NK-92 (cell line): ENCODE results near the gene ANAPC16.
"Not testable (repeated sequence)": the region's sequence is repeated elsewhere in the genome, so short reads cannot be mapped to it uniquely, and the experiment has no call there.

Experiments
- DNase-seq: peaks from one replicate; lab custom pipeline; 2025; ENCODE audit not compliant: unreplicated experiment; lab: John Stamatoyannopoulos, UW

Gene ANAPC16

DNA sequence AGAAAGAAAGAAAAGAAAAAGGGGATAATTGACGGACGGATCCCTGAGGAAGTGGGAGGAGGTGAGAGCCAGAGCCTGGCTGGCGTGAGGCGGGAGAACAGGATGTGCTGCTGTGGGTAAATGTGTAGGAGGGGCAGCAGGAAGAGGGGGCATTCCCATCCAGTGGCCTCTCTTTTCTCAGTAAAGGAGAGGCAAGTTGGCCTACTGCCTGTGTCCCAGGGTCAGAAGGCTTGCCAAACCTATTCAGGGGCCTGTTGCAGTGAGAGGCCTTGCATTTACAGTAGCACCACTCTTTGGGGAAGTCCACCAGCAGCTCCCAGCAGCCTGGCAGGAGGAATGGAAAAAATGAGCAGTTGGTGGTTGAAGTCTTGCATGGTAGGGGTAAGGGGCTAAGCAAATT, 26.9 kb downstream of the ANAPC16 start:
- no peak for DNase-seq

DNA sequence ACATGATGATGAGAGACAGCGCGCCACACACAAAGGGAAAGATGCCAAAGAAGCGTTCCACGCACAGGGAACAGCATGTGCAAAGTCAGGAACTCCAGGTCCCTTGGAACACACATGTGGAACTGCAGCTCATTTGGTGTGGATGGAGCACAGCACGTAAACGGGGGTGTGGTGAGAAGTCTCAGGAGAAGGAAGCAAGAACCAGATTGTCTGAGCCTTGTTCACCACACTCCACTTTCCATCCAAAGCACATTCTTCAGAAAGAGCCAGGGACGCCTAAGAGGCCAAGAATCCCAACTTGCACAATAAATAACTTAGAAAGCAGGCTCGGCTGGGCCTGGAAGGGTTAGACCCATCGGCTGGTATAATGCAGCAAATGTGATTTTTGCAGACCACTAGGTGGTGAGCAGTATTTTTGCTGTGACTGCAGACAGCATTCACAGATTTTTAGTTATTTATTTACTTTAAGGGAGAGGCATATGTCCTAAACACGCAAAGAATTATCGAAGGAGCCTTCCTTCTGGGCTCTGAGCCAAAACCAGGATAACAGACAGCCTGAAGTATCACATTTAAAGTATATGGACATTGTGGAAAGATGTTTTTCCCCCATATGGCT, 28.1 kb downstream of the ANAPC16 start:
- no peak for DNase-seq

GRCh38 chr10:72244573-72245038, 28.8 kb downstream of the ANAPC16 start:
- no peak for DNase-seq

GRCh38 chr10:72245949-72246525, 30.2 kb downstream of the ANAPC16 start:
- no peak for DNase-seq

DNA sequence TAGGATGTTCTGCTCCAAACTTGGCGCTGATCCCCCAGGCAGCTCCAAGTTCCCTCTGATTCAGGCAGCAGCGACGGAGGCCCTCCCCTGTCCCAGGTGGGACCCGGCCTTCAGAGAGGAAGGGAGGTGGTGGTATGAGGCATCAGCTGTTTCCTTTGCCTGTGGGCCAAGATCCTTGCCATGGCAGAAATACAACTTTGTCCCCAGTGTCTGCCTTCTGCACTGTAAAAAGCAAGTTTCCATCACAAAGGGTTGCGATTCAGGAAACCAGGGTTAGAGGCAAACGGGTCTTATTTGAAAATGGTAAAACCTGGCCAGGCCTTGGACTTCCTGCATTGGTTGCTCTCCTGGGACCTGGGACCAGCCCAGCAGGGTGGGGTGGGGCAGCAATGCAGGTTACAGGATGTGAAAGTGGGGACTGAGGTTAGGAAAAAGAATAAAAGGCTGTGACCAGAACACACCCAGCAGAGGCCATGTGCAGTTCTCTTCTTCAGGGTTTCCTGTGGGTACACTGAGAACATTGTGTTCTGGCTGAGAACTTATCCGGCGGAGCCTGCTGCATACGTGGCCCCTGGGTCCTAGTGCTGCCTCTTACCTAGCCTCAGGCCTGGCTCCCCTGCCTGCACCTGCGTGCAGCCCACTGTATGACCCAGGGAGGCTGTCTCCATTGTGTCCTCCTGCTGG, 32.8 kb downstream of the ANAPC16 start:
- no peak for DNase-seq

DNA sequence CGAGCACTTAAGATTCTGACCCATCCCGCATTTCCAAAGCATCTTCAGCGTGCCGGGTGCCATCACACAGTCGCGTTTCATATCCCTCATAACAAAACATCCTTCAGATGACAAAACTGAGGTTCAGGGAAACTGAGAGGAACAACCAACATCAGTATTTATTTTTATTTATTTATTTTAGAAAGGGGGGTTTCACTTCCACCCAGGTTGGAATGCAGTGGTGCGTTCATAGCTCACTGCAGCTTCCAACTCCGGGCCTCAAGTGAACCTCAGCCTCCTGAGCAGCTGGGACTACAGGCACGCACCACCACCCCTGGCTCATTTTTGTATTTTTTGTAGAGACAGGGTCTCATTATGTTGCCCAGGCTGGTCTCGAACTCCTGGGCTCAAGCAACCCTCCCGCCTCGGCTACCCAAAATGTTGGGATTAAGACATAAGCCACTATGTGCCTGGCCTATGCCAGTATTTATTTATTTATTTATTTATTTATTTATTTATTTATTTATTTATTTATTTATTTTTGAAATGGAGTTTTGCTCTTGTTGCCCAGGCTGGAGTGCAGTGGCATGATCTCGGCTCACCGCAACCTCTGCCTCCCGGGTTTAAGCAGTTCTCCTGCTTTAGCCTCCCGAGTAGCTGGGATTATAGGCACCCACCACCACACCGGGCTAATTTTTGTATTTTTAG, 33.5 kb downstream of the ANAPC16 start:
- DNase-seq = not testable (repeated sequence)

- DNase-seq = no peak
These were observed 34.9 kb downstream of the ANAPC16 start for GRCh38 chr10:72250666-72251065.

GRCh38 chr10:72251635-72252034, 35.8 kb downstream of the ANAPC16 start:
- no peak for DNase-seq

- no peak for DNase-seq
These were observed 37.2 kb downstream of the ANAPC16 start for GRCh38 chr10:72252972-72253371.

DNA sequence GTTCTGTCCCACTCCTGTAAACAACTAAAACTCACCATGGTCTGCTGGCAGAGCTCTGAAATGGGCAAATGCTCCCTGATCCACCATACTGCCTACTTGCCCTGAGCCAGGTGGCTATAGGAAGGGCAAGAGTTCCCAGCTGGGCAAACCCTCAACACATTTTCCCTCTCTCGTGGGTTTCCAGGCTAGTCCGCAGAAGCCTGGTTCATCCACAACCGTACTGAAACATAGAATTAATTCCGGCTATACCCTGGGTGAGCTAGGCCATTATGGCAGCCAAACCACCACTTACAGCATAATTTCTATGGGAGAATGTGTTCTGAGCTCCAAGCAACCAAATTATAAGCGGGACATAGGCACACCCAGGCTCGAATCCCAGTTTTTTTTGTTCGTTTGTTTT, 37.8 kb downstream of the ANAPC16 start:
- no peak for DNase-seq

DNA sequence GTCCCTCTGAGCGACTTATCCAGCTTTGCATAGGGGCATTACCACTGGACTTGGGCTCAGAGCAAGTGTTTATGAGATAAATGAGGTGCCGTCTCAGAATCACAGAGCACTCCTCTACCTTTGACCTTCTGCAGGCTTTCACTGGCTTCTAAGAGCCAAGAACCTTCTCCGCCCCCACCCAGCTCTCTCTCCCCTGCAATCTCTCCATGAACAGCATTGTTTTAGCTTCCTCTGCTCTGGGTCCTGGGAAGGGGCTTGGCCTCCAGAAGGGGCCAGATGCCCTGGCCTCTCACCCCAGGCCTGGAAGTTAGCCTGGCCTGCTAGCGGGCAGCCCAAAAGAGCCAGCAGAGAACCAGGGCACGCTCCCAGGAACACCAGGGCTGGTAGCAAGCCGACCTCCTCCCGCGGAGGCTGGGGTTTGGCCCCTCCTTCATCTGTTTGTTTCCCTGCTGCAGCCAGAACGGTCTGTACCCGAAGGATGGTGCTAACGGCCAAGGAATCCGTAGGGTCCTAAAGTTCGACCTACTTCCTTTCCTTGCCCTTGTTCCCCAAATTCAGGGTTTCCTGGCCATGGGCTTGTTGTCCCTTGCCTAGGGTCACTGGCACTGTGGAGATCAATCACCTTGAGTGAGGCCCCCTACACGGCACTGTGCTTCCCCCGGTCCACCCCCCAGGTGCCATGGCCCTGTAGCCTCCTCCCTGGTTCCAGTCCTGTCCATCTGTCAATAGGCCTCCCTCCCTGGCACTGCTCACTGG, 39.2 kb downstream of the ANAPC16 start:
- no peak for DNase-seq

DNA sequence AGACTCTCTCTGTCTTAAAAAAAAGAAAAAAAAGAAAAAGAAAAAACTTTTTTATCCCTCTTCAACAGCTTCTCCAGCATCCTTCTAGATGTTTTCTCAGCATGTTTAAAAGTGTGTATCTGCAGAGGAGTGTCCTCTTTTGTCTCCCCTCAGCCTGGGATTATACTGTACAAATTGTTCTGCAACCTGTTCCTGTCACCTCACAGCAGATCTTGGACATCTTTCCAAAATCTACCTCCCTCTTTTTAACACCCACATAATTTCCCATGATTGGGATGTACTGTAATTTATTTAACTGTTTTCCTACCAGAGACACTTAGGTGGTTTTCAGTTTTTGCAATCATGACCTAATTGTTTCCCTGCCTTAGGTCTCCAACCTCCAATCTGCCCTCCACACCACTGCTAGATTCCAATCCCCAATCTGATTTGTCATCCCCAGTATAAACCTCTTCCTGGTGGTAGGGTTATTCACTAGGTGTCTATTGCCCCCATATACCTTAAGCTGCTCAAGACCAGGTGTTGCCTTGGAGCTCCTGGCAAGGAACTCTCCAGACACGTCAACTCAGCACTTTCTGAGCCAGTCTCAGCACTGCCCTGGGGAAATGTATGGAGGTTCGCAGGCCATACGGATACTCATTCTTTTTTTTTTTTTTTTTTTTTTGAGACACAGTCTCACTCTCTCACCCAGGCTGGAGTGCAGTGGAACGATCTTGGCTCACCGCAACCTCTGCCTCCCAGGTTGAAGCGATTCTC, 40.3 kb downstream of the ANAPC16 start:
- no peak for DNase-seq

DNA sequence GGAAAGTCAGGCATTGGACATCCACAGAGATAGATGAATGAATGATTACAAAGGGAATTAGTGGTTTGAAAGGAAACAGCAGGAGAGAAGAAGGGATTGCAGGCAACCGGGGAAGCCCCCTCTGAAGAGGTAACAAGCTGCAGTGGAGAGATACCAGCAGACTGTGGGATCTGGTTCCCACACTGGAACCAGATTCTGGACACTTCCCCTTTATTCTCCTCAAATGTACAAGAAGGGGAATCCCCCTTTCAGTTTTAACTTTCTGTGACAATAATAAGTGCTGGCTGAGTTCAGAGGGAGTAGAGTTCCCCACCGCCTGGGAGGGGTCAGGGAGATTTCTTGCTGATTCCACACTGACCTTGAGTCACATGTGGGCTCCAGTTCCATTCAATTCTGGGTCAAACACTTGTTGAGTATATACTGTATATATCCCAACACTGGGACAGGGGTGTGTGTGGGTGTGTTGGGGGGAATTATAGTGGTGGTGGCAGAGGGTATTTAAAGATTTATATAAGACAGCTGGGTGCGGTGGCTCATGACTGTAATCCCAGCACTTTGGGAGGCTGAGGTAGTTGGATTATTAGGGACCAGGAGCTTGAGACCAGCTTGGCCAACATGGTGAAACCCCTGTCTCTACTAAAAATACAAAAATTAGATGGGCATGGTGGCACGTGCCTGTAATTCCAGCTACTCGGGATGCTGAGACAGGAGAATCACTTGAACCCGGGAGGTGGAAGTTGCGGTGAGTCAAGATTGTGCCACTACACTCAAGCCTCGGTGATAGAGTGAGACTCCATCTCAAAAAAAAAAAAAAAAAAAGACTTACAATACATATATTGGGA, 41.5 kb downstream of the ANAPC16 start:
- no peak for DNase-seq

- no peak for DNase-seq
These were observed 42.8 kb downstream of the ANAPC16 start for GRCh38 chr10:72258617-72259016.

DNA sequence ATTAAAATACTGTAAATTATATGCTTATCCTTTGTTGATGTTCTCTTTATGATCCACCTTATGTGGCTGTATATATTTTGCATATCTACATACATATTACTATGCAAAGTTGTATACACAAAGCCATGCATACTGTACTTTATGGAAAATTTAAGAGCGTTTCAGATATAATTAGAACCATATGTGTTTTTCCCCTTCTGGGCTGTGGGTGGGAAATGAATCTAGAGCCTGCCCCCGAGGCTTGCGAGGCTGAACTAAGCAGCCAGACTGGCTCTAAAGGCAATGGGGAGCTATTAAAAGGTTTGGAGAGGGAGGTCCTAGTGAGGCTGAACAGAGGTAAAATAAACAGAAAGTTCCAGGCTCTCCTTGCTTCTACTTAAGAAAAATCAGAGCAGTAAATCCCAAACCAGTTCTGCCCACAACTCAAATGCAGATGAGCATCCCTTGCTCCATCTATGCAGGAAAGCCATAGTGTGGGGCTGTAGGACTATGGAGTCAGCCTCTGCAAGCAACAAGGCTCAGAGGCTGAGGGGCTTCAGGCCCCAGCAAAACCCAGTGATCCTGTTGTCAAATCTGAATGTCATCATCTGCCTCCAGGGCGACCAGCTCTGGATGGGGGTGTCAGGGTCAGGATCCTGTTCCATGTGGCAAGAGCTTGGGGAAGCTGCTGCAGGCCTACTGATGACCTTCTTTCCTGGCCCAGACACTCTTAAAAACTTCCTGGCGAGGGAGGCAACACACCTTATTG, 43.9 kb downstream of the ANAPC16 start:
- DNase-seq = no peak

DNA sequence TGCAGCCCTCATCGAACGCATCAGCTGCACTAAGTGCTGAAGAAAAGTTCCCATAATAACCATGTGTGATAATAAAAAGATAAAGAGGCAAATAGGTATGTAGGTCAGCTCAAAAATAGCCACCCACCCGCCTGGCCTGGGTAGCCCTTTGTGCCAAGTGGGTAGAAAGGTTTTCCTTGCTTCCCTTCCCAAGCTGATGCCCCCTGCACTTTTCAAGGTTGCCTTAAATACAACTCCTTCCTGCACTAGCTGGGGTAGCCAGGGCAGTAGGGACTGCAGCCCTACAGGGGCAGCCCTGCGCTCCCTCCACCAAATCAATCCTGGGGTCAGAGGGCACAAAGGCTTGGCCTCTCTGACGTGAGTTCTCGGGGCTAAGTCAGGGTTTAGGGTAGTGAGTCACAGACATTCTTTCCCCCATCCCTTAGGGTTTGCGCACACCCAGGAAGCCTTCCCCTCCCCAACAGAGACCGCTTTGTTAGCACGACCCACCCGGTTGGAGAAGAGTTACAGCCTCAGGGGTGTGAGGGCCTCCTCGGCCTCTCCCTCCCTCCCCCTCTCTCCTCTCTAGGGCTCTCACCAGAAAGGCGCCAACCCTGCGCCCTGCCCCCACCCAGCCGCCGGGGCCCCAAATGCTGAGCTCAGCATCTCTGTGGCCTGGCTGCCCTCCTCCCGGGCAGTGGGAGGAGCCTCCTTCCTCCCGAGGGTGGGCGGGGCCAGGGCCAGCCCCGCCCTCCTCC, 44.6 kb downstream of the ANAPC16 start:
- DNase-seq = no peak

DNA sequence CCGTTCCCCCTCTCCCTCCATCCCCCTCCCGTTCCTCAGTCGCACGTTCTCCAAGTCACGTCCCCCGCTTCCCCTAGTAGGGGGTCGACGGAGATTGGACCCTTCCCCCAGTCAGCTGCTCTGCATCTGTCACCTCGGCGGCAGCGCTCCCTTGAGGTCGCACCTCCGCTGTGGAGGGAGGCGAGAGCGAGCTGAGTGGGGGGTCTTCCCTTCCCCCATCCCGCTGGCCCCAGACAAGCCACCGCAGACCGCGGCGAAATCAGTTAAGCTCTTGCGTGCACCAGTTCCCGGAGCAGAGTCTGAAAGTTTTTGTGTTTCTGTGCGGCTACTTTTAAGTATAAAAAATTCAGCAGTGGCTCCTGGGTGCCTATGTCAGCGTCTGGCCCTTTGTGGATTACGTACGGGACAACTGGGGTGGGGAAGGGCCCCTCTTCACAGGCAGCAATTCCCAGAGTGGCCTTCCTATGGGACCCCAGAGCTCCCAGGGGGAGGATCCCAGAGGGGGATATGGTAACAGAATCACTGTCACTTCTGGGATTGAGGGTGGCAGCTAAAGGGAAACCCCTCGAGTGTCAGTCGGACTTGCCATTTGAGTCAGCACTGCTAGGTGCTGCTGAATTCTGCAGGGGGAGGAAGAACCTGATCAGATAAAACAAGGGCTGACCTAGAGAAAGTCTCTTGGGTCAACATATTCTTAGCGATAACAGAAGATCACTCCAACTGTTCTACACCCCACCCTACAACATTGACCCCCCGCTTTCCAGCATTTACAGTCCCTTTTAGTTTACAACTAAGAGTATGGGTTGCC, 45.4 kb downstream of the ANAPC16 start:
- DNase-seq = no peak
